HL-60 (cell line): Measurements from ENCODE around the gene HPDL.

Source experiments
- DNase-seq, 2 experiments: peaks; one replicate each; pipeline ENCODE4 v3.0.0-alpha.2; 2010 to 2020; ENCODE audit warnings: low read depth in 1 of 2, low spot score in 1 of 2
- H3K27ac ChIP-seq: fragments of 250-450 bp; sonication (Bioruptor Pico); replicated peaks from 2 replicates; pipeline ENCODE4 v1.5.1; 2020; ENCODE audit warnings: mild to moderate bottlenecking, moderate library complexity
- H3K27me3 ChIP-seq: fragments of 250-450 bp; sonication (Bioruptor Pico); 2 replicates; pipeline ENCODE4 v1.5.1; 2021; ENCODE audit warnings: mild to moderate bottlenecking, moderate library complexity; ENCODE audit not compliant: insufficient read depth, poor library complexity, severe bottlenecking
- H3K4me3 ChIP-seq: replicated peaks from 2 replicates; pipeline ENCODE4 v1.5.1; 2011; ENCODE audit warnings: mild to moderate bottlenecking, control low read depth, low read length; ENCODE audit not compliant: insufficient read depth
- CTCF ChIP-seq: IDR thresholded peaks from one replicate; pipeline ENCODE4 v1.5.1; 2011; ENCODE audit warnings: low read length, control low read depth, inconsistent platforms; ENCODE audit not compliant: insufficient read depth
- GABPA ChIP-seq: IDR thresholded peaks from 2 replicates; pipeline ENCODE4 v1.6.1; 2012; ENCODE audit warnings: low read depth
- POLR2AphosphoS5 ChIP-seq: IDR thresholded peaks from 2 replicates; pipeline ENCODE4 v1.6.1; 2012; ENCODE audit warnings: low read depth
- REST ChIP-seq: IDR thresholded peaks from 2 replicates; pipeline ENCODE4 v1.6.1; 2012; ENCODE audit warnings: low read depth; ENCODE audit not compliant: insufficient replicate concordance
- SPI1 ChIP-seq: IDR thresholded peaks from 2 replicates; pipeline ENCODE4 v1.6.1; 2012; ENCODE audit warnings: low read depth, mild to moderate bottlenecking, borderline replicate concordance

The HPDL gene

GRCh38 chr1:45299981-45300668 is 26.6 kb upstream of the HPDL start:
- DNase-seq = peak; percentile 38 to 50
- Histone ChIP-seq H3K4me3 (no peak overlapping the region), H3K27me3 (no peaks in the 10 kb centered on the region), H3K27ac (no peak overlapping the region)
- no peak for TF ChIP-seq SPI1
- peak; percentile 79 for TF ChIP-seq CTCF
- TF ChIP-seq REST = no peak
- no peak for TF ChIP-seq POLR2AphosphoS5

GRCh38 chr1:45300669-45300997 is 26.1 kb upstream of the HPDL start:
- DNase-seq = no peak
- no peak overlapping the region for H3K4me3 ChIP-seq
- H3K27ac ChIP-seq = no peak overlapping the region
- no peaks in the 10 kb centered on the region for H3K27me3 ChIP-seq
- no peak for TF ChIP-seq POLR2AphosphoS5
- TF ChIP-seq REST = no peak
- no peak for TF ChIP-seq CTCF
- TF ChIP-seq SPI1 = no peak
- no peak for TF ChIP-seq GABPA

GRCh38 chr1:45302505-45303150 is 24.1 kb upstream of the HPDL start:
- H3K27ac ChIP-seq = peak overlapping the region; percentile 74
- H3K27me3 ChIP-seq = no peaks in the 10 kb centered on the region
- peak overlapping the region; percentile 62 for H3K4me3 ChIP-seq
- no peak for DNase-seq
- TF ChIP-seq POLR2AphosphoS5 (no peak), SPI1 (no peak), REST (no peak), GABPA (no peak), CTCF (no peak)
